Cerebellar nuclear complex (tissue), 1 donor: ENCODE measurements around the gene BCOR.

ENCODE experiments used
- DNase-seq, 2 experiments: peaks; one replicate each; lab custom pipeline; 2025; lab: John Stamatoyannopoulos, UW

BCOR gene

DNA sequence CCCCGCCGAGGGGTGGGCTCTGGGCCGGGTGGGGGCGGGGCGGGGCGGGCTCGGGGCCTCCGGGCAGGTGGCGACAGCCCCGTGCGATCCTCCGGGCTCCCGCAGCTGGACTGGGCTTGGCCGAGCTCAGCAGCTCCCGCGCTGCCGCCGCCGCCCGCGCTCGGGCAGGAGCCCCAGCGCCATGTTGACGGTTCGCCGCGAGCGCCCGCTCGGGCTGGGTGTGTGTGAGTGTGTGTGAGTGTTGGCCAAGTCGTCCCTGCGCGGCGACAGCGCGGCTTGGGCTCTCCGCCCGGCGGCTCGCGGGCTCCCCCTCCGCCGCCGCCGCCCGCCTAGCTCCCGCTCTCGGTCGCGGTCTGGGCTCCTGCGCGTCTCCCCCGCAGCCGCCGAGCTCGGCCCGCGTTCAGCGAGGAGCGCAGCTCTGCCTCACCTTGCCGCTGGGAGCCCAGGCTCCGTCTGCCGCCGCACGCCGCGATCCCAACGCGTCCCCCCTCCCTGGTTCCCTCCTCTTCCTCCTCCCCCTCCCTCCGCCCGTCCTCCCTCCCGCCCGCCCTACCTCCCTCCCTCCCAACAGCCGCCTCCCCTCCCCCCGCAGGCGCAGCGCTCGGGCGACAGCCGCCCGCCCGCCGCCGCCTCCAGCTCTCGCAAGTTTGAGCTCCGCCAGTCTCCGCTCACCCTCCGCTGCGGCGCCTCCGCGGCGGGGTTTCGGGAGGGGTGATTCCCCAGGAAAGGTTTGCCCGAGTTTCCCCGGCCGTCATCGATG lies at the start of gene BCOR:
Gene BCOR, minus strand, starts transcription at position 455 of the 760 bp plus-strand sequence. CDS start 20,029 bp downstream, outside the sequence.
- no peak for DNase-seq

DNA sequence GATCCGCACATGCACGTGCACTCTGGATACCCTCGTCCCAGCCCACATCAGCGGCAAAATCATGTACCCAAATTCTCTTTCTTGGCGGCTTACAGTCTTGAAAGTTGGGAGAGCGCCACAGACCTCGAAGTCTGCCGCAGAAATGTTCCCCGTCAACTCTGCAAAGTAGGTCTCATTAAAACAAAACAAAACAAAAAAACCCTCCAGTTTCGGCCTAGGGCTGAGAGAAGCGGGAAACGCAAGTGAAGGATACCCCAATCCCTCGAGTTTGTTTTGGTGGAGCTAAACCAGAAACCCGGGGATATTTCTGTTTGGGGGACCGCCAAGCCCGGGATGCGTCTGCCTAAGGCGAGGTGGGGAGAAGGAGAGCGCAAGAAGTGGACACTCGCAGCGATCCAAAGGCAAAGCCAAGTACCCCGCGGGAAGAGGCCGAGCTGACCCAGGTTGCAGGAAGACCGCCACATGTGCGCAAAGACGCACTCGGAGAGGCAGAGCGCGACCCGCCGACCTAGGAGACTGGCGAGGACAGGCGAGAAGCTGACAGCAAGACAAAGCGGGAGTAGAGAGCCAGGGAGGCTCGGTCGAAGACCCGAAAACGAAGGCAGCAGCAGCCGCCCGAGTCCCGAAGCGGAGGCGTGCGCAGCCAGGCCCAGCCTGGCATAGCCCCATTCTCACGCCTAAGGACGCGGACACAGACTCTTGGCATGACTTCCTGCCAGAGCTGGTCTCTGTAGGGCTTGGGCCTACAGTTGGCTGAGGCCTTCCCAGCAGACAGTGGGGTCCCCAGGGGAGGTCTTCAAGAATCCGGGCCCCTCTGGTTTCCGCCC lies 49.6 kb upstream of the BCOR start:
- no peak for DNase-seq

DNA sequence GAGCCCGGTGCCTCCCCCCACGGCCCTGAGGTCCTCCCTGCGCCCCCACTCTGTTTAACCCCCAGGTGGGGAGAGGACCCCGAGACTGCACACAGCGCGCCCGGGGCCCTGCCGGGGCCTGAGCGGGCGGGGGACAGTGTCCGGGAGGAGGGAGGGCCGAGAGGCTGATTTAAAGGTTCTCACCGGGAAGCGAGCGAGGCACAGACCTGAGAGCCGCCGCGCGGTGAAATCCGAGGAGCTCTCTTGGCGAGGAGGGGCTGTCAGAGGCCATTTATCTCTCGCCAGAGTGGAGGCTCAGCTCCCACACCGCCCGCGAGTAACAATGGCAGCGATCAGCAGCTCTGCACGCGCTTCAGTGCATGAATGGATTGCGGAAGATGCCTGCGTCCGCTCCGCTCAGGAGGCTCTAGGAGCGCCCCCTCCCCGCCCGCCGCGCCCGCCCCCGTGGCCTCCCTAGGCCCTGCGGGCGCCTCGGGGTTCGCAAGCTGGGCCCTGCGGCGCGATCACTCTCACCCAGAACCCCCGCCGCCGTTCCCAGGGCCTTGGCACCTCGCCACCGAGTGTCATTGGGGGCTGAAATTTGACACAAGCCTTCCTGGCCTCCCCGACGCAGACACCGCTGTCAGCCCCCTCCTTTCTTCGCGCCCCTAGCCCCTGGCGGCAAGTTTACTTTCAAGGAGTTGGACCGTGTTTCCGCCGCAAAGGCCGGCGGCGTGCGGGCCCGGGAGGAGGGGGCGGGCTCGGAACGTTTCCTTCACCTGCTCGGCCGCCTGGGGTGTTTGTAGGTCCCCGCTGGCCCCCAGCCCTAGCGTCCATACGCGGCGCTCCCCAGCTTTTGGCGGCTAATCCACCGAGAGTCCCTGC lies 48.7 kb upstream of the BCOR start:
- no peak for DNase-seq

DNA sequence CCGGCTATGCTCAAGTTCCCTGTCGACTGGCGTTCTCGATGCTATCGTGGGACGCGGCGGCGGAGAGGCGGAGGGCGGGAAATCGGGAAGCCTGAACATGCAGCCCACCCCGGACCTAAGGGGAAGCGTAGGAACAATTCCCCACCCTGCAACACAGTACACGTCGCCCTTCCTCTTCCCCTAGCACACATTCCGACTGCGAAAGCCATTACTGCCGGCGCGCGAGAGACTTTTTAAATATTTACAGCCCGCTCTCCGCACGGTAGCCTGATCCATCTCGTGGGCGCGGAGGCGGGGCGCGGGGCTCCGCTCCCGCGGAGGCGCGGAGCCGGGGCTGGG lies 48.1 kb upstream of the BCOR start:
- DNase-seq = no peak

DNA sequence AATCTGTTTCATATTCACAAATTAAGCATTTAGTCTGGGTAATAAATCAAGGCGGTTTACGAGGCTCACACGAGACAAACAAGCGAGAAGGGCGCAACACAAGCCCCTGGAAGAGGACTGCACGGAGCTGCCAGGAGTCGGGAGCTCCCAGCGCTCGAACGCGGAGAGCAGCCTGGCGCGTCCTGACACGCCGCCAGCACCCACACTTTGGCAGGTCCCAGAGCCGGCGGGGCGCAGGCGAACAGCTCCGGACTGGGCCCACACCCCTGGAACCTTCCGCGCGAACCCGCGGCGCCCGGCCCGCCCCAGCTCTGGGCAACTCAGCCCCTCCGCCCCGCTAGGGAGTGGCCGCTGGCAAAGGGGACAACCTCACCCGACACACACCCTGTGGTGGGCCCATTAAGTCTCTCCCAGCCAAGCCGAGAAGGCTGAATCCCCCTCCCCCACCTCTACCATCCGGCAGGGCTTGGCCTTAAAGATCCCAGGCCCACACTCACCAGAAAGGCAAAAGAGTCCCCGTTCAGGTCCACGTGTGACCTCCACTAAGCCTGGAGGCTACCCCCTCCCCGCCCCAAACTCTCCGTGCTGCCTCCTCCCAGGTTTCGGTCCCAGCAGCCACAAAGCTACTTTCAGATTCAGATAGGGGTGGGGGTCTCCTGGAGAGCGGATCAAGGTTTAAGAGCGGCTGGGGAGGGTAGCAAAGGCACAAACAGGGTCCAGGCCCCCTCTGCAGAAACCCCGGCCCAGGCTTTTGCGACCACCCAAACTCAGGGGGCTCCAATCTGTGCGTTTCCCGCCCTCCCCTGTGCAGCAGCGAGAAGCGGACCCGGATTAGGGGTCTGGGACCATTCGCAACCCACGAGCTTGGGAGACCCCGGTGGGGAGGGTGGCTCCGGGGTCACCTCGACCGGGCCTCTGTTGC lies 47.5 kb upstream of the BCOR start:
- no peak for DNase-seq

DNA sequence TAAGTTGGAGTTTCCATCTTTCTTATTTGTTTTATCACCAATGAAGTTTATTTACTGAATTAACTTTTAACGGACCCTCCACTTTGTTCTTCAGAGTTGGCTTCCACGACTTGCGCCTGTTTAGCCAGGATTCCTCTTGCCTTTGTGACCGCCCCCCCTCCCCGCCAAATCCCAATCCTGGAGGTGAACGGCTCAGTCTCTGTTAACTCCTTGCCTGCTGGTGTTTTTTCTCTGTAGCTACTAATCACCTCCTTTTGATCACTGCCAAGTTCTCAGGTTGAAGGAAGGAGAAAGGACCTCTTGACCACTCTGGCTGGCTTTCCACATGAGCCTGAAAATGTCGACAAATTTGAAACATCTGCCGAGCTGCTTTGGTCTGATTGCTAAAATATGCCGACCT lies 46.8 kb upstream of the BCOR start:
- DNase-seq = no peak

DNA sequence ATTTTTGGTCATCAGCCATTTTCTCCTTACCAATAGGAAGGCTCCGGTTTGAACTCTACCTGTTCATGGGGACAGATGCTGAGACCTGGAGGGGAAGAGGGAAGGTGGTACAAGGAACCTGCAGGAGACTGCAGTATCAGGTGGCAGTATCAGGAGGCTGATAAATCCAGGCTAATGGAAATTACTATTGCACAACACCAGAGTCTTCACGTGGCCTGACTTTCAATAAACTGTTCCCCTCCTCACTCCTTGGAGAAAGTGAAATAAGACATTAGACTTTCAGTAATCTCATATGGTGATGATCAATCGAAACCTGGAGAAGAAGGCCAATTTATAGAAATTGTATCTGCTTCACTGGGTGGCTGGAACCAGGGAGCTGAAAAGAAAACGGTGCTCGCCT lies 46.2 kb upstream of the BCOR start:
- DNase-seq = no peak

DNA sequence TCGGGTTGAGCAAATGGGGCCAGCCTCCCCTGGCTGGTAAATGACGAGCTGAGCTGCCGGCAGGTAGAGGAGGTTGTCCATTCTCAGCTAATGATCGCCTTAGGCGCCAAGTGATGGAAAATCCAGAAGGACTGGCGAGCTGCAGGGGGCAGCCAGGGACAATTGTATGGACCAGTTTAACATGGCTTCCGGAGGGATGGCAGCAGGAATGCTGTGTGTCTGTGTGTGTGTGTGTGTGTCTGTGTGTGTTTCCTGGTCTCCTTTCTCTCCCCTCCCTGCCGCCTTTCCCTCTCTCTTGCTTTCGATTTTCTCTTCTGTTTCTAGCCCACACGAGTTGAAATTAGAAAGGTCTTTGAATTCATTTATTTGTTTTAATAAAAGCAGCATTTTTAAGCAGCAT lies 45.2 kb upstream of the BCOR start:
- no peak for DNase-seq

DNA sequence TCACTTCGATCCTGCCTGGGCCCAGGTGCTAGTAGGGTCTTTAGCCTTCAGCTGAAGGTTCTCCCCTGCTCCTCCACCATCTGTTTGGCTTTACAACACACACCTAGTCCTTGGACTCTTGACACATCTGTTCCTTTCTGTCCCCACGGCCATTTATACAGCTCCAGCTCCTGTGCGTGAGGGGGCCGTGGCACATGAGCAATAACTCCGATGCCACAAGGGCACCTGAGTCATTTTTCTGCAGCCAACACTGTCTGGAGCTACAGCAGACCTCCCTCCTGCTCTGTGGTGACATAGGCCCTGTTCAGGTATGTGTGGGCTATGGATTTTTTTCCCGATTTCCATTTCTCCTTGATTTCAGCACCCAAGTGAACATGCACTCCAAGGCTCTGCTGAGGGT lies 44.7 kb upstream of the BCOR start:
- DNase-seq = no peak

DNA sequence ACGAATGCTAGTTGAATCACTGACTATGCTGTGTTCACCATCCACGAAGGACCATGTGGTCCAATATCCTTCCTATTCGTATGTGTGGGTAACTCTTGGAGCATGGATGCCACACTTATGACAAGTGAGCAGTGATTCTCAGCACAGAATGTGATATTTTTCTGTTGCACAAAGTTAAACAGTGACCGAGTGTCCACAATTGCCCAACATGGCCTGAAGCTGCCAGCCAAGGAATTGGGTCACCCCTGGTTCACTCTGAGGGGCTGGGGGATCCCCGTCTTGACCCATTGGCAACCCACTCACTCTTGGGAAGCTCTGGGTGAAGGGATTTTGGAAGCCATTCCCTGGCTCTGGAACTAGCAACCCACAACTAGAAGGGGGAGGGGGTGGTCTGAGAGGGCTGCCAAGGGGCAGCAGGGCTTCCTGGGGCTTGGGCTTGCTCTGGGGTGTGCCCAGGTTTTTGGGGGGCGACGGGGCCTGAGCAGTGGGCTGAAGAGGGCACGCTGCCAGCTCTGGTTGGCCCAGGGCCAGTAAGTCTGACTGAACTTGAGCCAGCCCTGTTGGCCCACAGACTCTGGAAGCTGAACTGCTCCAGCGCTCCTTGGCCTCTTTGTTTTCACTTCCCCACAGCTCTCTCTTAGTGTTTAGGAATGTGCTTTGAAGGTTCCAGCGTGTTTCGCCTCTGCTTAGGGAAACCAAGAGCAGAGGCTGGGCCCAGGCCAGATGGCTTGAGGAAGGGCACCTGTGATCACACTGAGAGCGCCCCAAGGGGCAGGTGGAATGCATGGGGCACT lies 43.1 kb upstream of the BCOR start:
- no peak for DNase-seq

DNA sequence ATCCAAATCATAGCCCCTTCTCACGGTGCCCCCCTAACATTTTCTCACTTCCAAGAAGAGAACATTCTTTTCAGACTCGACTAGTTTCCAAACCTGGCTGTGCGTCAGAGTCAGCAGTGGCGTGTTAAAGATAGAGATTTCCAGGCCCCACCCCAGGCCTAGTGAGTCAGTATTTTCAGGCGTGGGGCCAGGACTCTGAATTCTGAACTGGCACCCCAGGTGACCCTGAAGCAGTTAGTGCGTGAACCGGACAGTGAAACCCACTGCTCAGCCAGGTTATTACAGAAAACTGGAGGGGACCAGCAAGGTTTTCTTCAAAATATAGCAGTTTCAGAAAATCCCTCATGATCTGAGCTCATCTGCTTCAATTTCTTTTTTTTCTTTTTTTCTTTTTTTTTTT lies 35.0 kb upstream of the BCOR start:
- no peak for DNase-seq

DNA sequence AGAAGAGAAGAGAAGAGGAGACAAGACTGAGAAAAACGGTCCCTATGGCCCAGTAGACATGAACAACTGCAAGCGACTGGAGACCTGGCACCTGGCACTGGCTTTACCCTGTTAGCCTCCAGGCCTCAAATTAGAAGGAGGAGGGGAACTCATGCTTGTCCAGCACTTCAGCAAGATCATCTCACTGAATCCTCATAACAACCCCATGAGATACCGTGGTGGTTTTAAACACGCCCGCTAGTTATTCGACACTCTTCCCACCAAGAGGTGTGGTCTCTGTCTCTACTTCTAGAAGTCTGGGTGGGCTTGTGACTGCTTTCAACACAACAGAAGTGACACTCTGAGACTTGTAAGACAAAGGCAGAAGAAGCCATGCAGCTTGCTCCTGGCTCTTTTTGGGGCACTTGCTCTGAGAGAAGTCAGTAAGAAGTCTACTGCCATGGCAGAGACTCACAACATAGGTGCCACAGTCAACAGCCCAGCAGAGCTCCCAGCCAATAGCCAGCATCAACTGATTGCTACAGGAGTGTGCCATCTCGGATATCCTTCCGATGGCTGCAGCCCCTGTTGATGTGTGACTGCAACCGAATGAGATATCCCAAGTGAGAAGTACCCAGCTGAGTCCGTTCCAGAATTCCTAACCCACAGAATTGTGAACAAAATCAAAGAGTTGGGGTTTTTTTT lies 34.0 kb upstream of the BCOR start:
- no peak for DNase-seq

DNA sequence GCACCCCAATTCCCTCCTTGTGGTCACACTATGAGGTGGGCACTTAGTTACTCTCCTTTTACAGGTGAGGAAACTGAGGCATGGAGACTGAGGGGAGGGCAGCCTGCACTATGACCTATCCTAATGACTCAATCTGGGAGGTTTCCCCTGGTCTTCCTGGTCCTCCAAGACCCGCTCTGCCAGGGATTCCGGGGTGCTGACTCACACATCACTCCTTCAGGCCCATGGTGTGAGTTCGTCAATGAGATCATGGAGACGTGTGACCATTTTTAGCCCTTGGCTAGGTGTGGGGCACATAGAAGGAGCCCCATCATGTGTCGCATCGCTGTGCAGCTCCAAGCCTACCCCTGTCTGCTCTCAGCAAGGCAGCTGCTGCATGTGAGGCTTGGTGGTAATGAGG lies 32.4 kb upstream of the BCOR start:
- DNase-seq = no peak

DNA sequence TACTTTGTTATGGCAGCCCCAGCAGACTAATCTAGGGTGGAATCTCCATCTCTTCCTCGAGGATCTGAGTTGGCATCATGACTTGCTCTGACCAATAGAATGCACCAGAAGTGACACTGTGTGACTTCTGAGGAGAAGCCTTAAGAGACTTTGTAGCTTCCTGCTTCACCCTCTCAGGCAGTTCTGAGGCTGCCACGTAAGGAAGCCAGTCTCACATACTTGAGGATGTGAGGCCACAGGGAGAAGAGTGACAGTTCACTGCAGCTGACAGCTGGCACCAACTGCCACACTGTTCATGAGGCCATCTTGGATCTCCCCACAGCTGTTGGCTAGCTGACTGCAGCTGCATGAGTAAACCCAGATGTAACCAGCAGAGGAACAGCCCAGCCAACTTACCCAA lies 29.3 kb upstream of the BCOR start:
- no peak for DNase-seq

DNA sequence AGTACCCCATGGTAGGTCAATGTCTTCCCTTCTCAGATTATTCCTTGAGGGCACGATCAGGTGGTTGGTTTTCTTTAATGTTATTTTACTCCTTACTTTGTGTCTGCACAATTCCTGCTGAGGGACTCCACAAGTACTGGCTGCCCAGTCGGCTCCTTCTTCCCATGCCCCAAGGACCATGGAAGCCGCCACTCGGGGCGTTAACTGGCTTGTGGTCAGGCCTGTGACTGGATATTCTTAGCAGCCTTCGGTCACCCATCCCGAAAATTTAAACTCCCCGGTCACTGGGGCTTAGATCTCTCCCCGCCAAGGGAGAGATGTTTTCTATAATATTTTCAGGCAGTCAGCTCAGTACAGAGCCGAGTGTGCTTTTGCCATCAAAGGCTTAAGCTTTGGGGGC lies 24.7 kb upstream of the BCOR start:
- no peak for DNase-seq

DNA sequence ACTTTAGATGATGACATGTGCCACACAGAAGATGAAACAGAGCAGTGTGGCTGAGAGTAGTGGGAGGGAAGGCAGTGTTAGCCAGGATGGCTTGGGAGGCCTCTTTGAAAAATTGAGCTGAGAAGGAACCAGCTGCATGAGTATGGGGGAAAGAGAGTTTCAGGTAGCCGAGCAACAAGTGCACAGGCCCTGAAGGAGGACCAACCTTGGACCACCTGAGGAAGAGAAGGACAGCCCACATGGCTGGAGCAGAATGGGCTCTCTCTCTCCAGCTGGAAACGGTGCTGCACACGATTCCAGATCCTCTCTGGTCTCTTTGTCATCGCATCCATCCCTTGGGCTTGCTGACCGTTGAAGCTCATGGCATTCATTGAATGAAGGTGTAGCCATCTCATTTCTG lies 23.9 kb upstream of the BCOR start:
- no peak for DNase-seq

DNA sequence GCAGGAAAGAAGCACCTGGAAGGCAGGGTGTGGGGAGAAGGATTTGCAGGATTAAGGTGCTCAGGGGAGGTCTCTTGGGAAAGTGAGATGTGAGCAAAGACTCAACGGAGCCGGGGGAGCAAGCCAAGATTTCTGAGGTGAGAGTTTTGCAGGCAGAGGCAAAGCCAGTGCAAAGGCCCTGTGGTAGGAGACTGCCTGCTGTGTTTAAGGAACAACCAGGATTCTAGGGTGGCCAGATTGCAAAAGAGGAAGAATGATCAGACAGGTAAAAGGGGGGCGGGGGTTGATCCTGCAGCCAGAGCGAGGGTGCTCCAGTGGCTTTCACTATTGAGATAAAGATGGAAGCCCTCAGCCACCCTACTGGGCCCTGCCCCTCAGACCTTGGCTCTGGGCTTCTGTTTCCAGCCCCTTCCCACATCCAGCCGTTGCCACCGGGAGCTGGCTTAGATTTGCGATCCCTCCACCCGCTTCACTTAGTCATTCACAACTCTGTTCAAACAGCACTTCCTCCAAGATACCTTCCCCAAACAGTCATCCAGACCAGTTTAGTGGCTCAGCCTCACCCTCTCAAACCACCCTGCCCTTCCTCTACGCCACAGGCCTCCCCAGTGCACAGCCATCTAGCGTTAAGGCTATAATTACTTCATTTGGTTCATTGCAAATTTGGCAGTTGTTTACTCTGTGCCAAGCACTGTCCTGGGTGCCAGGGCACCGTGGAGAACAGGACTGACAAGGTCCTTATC lies 23.3 kb upstream of the BCOR start:
- no peak for DNase-seq

DNA sequence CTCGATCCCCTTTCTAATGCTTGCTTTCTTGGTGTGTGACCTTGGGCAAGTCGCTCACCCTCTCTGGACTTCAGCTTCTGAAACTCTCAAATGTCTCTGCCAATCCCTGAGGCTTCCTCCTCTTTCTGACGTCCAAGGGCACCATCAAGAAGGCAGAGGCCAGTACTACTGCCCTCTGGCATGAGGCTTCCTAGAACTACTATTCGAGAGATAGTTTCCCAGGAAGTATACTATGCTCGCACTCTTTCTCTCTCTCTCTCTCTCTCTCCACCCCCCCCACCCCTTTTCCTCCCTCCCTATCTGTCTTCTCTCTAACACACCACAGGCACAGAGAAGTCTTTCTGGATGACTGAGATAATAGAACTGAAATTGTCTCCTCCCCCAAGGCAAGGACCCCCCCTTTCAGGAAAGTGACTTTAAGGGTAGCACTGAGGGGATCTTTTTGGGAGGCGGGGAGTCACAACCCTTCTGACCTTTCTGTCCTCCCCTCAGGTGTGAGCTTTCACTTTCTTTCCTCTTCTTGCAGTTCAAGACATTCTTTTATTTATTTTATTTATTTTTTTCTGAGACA lies 20.0 kb upstream of the BCOR start:
- no peak for DNase-seq

DNA sequence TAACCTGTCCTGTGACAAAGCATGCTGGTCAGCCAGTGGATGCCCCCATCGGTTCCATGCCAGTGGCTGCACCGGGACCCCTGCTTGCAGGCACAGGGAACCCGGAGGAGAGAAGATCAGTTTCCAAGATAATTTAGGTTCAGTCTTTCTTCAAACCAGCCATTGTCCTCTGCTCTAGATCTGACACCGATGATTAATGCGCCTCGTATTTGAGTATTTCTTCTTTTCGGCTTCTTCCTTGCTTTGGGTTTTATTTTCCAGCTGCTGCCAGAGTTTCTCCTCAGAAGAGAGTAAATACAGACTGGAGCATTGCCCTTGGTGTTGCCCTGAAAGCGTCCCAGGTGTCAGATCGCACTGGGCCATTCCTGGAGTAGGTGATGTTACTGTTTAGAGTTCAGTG lies 19.2 kb upstream of the BCOR start:
- no peak for DNase-seq
